Measurements from ENCODE around the gene PIP4P1. TPM values are rescaled to one million over a fixed set of nuclear protein-coding genes. Genes with fewer than 3 reads are reported as not detected.
"Not testable (repeated sequence)": the region's sequence is repeated elsewhere in the genome, so short reads cannot be mapped to it uniquely, and the experiment has no call there.

PIP4P1 gene
- total RNA-seq, result 40.2 TPM
- long read RNA-seq, transcript PIP4P1-205 (5 exons, 1,118 nt), result minor isoform, 8 of 106 reads
- long read RNA-seq, transcript PIP4P1-201 (7 exons, 1,961 nt), result major isoform, 43 of 106 reads
- long read RNA-seq, transcript PIP4P1-202 (7 exons, 1,696 nt), result minor isoform, 24 of 106 reads
- long read RNA-seq, partial matches to known transcripts, result 13 of 106 reads
- long read RNA-seq, other reads (novel, unspliced or antisense), result 13 of 106 reads

- Histone ChIP-seq H3K4me3 (peak within 1 kb of the TSS; percentile 97), H3K27ac (peak within 1 kb of the TSS; percentile 89), H3K9me3 (no peaks in the 10 kb centered on the region), H3K4me1 (peaks cover 25% of the 10 kb centered on the region), H3K27me3 (no peaks in the 10 kb centered on the region), H3K36me3 (peaks cover 39% of the 10 kb centered on the region)
- DNase-seq (peak; percentile 99), ATAC-seq (peak; percentile 96)
- TF ChIP-seq, protein P1, sequence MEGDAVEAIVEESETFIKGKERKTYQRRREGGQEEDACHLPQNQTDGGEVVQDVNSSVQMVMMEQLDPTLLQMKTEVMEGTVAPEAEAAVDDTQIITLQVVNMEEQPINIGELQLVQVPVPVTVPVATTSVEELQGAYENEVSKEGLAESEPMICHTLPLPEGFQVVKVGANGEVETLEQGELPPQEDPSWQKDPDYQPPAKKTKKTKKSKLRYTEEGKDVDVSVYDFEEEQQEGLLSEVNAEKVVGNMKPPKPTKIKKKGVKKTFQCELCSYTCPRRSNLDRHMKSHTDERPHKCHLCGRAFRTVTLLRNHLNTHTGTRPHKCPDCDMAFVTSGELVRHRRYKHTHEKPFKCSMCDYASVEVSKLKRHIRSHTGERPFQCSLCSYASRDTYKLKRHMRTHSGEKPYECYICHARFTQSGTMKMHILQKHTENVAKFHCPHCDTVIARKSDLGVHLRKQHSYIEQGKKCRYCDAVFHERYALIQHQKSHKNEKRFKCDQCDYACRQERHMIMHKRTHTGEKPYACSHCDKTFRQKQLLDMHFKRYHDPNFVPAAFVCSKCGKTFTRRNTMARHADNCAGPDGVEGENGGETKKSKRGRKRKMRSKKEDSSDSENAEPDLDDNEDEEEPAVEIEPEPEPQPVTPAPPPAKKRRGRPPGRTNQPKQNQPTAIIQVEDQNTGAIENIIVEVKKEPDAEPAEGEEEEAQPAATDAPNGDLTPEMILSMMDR (IDR thresholded peaks at IDR 0.05), result no peak
- intact Hi-C loops (cut with DNase I), result no loop called here
These were observed at the start of gene PIP4P1 for GRCh38 chr14:20461225-20462141. PIP4P1 (minus strand) TSS chr14:20461434; CDS start chr14:20461325, 109 bp downstream.

- no peaks in the 10 kb centered on the region for H3K4me1 ChIP-seq
- ATAC-seq (no peak), DNase-seq (no peak)
- no peaks in the 10 kb centered on the region for H3K27me3 ChIP-seq
- TF ChIP-seq, protein P1 (IDR thresholded peaks at IDR 0.05), result no peak
- H3K36me3 ChIP-seq, result no peaks in the 10 kb centered on the region
- intact Hi-C loops (cut with DNase I), result no loop called here
- H3K4me3 ChIP-seq, result no peak overlapping the region
- H3K27ac ChIP-seq, result no peak overlapping the region
- H3K9me3 ChIP-seq, result no peaks in the 10 kb centered on the region
These were observed 47.1 kb upstream of the PIP4P1 start for GRCh38 chr14:20508367-20508766.

DNA sequence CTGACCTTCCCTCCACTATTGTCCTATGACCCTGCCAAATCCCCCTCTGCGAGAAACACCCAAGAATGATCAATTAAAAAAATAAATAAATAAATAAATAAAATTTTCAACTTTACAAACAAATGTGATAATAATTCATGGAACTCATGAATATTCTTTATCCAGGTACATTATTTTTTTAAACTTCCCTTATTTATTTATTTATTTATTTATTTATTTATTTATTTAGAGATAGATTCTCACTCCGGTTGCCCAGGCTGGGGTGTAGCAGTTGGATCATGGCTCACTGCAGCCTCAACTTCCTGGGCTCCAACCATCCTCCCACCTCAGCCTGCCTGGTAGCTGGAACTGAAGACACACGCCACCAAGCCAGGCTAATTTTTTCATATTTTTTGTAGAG is 46.3 kb upstream of the PIP4P1 start:
- H3K4me1 ChIP-seq; intact Hi-C loops (cut with DNase I); H3K4me3 ChIP-seq; H3K9me3 ChIP-seq; H3K36me3 ChIP-seq; H3K27me3 ChIP-seq; ATAC-seq; DNase-seq; H3K27ac ChIP-seq: not testable (repeated sequence)

- H3K9me3 ChIP-seq; H3K27me3 ChIP-seq; DNase-seq; H3K4me3 ChIP-seq; ATAC-seq; H3K27ac ChIP-seq; intact Hi-C loops (cut with DNase I); H3K4me1 ChIP-seq; H3K36me3 ChIP-seq: not testable (repeated sequence)
These were observed 45.5 kb upstream of the PIP4P1 start for GRCh38 chr14:20506752-20507151.

GRCh38 chr14:20506276-20506675 is 45.0 kb upstream of the PIP4P1 start:
- ATAC-seq; intact Hi-C loops (cut with DNase I); H3K4me1 ChIP-seq; H3K4me3 ChIP-seq; H3K36me3 ChIP-seq; H3K27me3 ChIP-seq; DNase-seq; H3K9me3 ChIP-seq; H3K27ac ChIP-seq: not testable (repeated sequence)

GRCh38 chr14:20503898-20504297 is 42.7 kb upstream of the PIP4P1 start:
- ATAC-seq (peak; percentile 24), DNase-seq (no peak)
- TF ChIP-seq, protein P1 (IDR thresholded peaks at IDR 0.05), result no peak
- H3K9me3 ChIP-seq, result no peaks in the 10 kb centered on the region
- H3K36me3 ChIP-seq, result no peaks in the 10 kb centered on the region
- no peaks in the 10 kb centered on the region for H3K27me3 ChIP-seq
- H3K4me3 ChIP-seq, result no peak overlapping the region
- intact Hi-C loops (cut with DNase I), result no loop called here
- H3K27ac ChIP-seq, result no peak overlapping the region
- no peaks in the 10 kb centered on the region for H3K4me1 ChIP-seq

- H3K9me3 ChIP-seq, result no peaks in the 10 kb centered on the region
- no peaks in the 10 kb centered on the region for H3K4me1 ChIP-seq
- DNase-seq, result no peak
- no peak overlapping the region for H3K27ac ChIP-seq
- no peak overlapping the region for H3K4me3 ChIP-seq
- no peaks in the 10 kb centered on the region for H3K36me3 ChIP-seq
- ATAC-seq, result no peak
- TF ChIP-seq, protein P1 (IDR thresholded peaks at IDR 0.05), result no peak
- intact Hi-C loops (cut with DNase I), result no loop called here
- H3K27me3 ChIP-seq, result no peaks in the 10 kb centered on the region
These were observed 40.1 kb upstream of the PIP4P1 start for GRCh38 chr14:20501346-20501745.
